Measurements from ENCODE around the gene OR13A1. TPM values are rescaled to one million over a fixed set of nuclear protein-coding genes. Genes with fewer than 3 reads are reported as not detected.
"Not testable (repeated sequence)": the region's sequence is repeated elsewhere in the genome, so short reads cannot be mapped to it uniquely, and the experiment has no call there.

OR13A1 gene
- total RNA-seq, 1 experiment from 2014 or later: 0.15 TPM

GRCh38 chr10:45261946-45262345 lies 53.5 kb downstream of the OR13A1 start:
- no peak overlapping the region for H3K27ac Mint-ChIP-seq
- DNase-seq (ENCODE audit: low spot score): no peak
- ChIA-PET CTCF (interaction anchor here (2.5 kb wide), 1 partner anchor 12 kb away, joined by 13 read pairs; no protein-coding TSS in a partner anchor), POLR2A (no interaction called here)
- no peaks in the 10 kb centered on the region for H3K4me1 Mint-ChIP-seq
- ATAC-seq: no peak
- H3K9me3 Mint-ChIP-seq: peaks cover 31% of the 10 kb centered on the region
- no peak for TF ChIP-seq TP53 (CRISPR knock-in tag; IDR thresholded peaks at IDR 0.05)
- H3K36me3 Mint-ChIP-seq: no peaks in the 10 kb centered on the region; the same call in 1 of the 2 replicates
- no peaks in the 10 kb centered on the region; the same call in 1 of the 2 replicates for H3K27me3 Mint-ChIP-seq (ENCODE audit: low read depth)
- H3K4me3 Mint-ChIP-seq: no peak overlapping the region

DNA sequence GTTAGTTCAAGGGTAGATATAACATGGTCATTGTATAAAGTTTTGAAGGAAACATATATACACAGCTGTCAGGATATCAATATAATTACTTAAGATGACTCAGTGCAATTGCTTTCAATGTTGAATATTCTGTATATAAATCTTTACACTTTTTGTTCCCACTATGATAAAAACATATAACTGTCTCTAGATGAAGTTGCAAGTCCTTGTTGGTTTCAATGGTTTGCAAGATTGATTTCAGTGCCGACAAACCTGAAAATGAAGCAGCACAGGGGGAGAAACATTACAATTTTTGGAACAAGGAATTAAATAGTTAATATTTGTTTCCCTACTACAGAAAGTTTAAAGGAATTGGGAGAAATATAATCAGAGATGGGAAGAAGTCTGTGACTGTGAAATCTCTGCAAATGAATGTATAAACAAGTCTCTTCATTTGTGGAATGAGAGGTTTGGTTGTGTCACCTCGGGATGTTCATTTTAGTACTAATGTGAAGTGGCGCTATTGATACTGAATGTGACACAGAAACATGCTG lies 54.1 kb downstream of the OR13A1 start:
- no peak for TF ChIP-seq ELF4 (CRISPR knock-in tag; IDR thresholded peaks at IDR 0.05; ENCODE audit: low read depth)
- TF ChIP-seq, protein P1, sequence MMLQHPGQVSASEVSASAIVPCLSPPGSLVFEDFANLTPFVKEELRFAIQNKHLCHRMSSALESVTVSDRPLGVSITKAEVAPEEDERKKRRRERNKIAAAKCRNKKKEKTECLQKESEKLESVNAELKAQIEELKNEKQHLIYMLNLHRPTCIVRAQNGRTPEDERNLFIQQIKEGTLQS (CRISPR knock-in tag; conservative IDR thresholded peaks at IDR 0.05): no peak
- no peak for TF ChIP-seq NFYB (CRISPR knock-in tag; conservative IDR thresholded peaks at IDR 0.05; ENCODE audit: low read depth)
- TF ChIP-seq, protein P2, sequence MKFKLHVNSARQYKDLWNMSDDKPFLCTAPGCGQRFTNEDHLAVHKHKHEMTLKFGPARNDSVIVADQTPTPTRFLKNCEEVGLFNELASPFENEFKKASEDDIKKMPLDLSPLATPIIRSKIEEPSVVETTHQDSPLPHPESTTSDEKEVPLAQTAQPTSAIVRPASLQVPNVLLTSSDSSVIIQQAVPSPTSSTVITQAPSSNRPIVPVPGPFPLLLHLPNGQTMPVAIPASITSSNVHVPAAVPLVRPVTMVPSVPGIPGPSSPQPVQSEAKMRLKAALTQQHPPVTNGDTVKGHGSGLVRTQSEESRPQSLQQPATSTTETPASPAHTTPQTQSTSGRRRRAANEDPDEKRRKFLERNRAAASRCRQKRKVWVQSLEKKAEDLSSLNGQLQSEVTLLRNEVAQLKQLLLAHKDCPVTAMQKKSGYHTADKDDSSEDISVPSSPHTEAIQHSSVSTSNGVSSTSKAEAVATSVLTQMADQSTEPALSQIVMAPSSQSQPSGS (CRISPR knock-in tag; IDR thresholded peaks at IDR 0.05; ENCODE audit: borderline replicate concordance, low read depth): no peak
- TF ChIP-seq, protein P3, sequence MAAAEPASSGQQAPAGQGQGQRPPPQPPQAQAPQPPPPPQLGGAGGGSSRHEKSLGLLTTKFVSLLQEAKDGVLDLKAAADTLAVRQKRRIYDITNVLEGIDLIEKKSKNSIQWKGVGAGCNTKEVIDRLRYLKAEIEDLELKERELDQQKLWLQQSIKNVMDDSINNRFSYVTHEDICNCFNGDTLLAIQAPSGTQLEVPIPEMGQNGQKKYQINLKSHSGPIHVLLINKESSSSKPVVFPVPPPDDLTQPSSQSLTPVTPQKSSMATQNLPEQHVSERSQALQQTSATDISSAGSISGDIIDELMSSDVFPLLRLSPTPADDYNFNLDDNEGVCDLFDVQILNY (CRISPR knock-in tag; IDR thresholded peaks at IDR 0.05): no peak
- no peak for TF ChIP-seq ZNF263 (CRISPR knock-in tag; IDR thresholded peaks at IDR 0.05; ENCODE audit: low read depth)
- no peak for TF ChIP-seq GTF2I (CRISPR knock-in tag; conservative IDR thresholded peaks at IDR 0.05)
- TF ChIP-seq ZBTB43 (CRISPR knock-in tag; IDR thresholded peaks at IDR 0.05): no peak
- H3K27me3 Mint-ChIP-seq (ENCODE audit: low read depth): no peaks in the 10 kb centered on the region; the same call in 1 of the 2 replicates
- H3K4me1 Mint-ChIP-seq: no peaks in the 10 kb centered on the region
- H3K9me3 Mint-ChIP-seq: peaks cover 29% of the 10 kb centered on the region
- CTCF ChIA-PET: interaction anchor here (2.5 kb wide), 1 partner anchor 11 kb away, joined by 13 read pairs; no protein-coding TSS in a partner anchor
- POLR2A ChIA-PET: no interaction called here
- no peak overlapping the region for H3K4me3 Mint-ChIP-seq
- H3K27ac Mint-ChIP-seq: no peak overlapping the region
- H3K36me3 Mint-ChIP-seq: no peaks in the 10 kb centered on the region; the same call in 1 of the 2 replicates
- DNase-seq (ENCODE audit: low spot score) (no peak), ATAC-seq (no peak)

DNA sequence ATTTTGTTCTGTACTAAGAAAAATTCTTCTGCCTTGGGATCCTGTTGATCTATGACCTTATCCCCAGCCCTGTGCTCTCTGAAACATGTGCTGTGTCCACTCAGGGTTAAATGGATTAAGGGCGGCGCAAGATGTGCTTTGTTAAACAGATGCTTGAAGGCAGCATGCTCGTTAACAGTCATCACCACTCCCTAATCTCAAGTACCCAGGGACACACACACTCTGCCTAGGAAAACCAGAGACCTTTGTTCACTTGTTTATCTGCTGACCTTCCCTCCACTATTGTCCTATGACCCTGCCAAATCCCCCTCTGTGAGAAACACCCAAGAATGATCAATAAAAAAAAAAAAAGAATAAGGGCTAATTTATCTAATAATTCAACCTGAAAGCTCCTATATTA lies 54.8 kb downstream of the OR13A1 start:
- ATAC-seq; H3K4me1 Mint-ChIP-seq; H3K4me3 Mint-ChIP-seq; POLR2A ChIA-PET; CTCF ChIA-PET; H3K27me3 Mint-ChIP-seq (ENCODE audit: low read depth); DNase-seq (ENCODE audit: low spot score); H3K36me3 Mint-ChIP-seq; H3K27ac Mint-ChIP-seq: not testable (repeated sequence)
- H3K9me3 Mint-ChIP-seq: peaks cover 25% of the 10 kb centered on the region

- DNase-seq (ENCODE audit: low spot score); H3K36me3 Mint-ChIP-seq; CTCF ChIA-PET; H3K4me3 Mint-ChIP-seq; H3K27ac Mint-ChIP-seq; H3K27me3 Mint-ChIP-seq (ENCODE audit: low read depth); H3K4me1 Mint-ChIP-seq; POLR2A ChIA-PET; ATAC-seq: not testable (repeated sequence)
- peaks cover 18% of the 10 kb centered on the region for H3K9me3 Mint-ChIP-seq
These were observed 55.5 kb downstream of the OR13A1 start for GRCh38 chr10:45259786-45260495.

GRCh38 chr10:45257600-45257999 lies 57.8 kb downstream of the OR13A1 start:
- Mint-ChIP-seq H3K27ac (no peak overlapping the region), H3K36me3 (no peaks in the 10 kb centered on the region), H3K4me1 (no peaks in the 10 kb centered on the region), H3K4me3 (no peak overlapping the region), H3K9me3 (peaks cover 7% of the 10 kb centered on the region; the same call in 1 of the 2 replicates), H3K27me3 (ENCODE audit: low read depth) (no peaks in the 10 kb centered on the region; the same call in 1 of the 2 replicates)
- ATAC-seq (no peak), DNase-seq (ENCODE audit: low spot score) (no peak)
- CTCF ChIA-PET: no interaction called here
- POLR2A ChIA-PET: no interaction called here
- TF ChIP-seq, protein P4, sequence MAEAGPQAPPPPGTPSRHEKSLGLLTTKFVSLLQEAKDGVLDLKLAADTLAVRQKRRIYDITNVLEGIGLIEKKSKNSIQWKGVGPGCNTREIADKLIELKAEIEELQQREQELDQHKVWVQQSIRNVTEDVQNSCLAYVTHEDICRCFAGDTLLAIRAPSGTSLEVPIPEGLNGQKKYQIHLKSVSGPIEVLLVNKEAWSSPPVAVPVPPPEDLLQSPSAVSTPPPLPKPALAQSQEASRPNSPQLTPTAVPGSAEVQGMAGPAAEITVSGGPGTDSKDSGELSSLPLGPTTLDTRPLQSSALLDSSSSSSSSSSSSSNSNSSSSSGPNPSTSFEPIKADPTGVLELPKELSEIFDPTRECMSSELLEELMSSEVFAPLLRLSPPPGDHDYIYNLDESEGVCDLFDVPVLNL (CRISPR knock-in tag; IDR thresholded peaks at IDR 0.05; ENCODE audit: borderline replicate concordance, low read depth): no peak
- TF ChIP-seq PRDM15 (CRISPR knock-in tag; IDR thresholded peaks at IDR 0.05): no peak
- TF ChIP-seq, protein P5, sequence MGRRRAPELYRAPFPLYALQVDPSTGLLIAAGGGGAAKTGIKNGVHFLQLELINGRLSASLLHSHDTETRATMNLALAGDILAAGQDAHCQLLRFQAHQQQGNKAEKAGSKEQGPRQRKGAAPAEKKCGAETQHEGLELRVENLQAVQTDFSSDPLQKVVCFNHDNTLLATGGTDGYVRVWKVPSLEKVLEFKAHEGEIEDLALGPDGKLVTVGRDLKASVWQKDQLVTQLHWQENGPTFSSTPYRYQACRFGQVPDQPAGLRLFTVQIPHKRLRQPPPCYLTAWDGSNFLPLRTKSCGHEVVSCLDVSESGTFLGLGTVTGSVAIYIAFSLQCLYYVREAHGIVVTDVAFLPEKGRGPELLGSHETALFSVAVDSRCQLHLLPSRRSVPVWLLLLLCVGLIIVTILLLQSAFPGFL (CRISPR knock-in tag; IDR thresholded peaks at IDR 0.05; ENCODE audit: borderline replicate concordance): no peak
